HG03520 (cell line): ENCODE measurements around the gene MEF2A.
A peak's percentile ranks its signal among the peaks of the same experiment; 100 is the strongest.

Experiments used
- ATAC-seq: cut with Tn5 transposase; IDR thresholded peaks from one replicate; pipeline ENCODE4 v1.9.1; 2021; ENCODE audit warnings: mild to moderate bottlenecking, moderate library complexity; ENCODE audit not compliant: unreplicated experiment

The MEF2A gene

DNA sequence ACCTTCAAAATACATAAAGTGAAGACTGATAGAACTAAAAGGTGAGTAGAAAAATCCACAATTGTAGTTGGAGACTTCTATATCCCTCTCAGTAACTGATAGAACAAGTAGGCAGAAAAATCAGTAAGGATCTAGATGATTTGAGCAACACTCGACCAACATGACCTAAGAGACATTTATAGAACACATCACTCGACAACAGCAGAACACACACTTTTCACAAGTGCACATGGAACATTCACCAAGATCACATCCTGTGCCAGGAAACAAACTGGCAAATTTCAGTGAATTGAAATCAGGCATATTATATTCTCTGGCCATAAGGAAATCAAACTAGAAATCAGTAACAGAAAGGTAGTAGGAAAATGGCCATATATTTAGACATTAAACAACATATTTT lies 130.3 kb downstream of the MEF2A start:
- no peak for ATAC-seq

DNA sequence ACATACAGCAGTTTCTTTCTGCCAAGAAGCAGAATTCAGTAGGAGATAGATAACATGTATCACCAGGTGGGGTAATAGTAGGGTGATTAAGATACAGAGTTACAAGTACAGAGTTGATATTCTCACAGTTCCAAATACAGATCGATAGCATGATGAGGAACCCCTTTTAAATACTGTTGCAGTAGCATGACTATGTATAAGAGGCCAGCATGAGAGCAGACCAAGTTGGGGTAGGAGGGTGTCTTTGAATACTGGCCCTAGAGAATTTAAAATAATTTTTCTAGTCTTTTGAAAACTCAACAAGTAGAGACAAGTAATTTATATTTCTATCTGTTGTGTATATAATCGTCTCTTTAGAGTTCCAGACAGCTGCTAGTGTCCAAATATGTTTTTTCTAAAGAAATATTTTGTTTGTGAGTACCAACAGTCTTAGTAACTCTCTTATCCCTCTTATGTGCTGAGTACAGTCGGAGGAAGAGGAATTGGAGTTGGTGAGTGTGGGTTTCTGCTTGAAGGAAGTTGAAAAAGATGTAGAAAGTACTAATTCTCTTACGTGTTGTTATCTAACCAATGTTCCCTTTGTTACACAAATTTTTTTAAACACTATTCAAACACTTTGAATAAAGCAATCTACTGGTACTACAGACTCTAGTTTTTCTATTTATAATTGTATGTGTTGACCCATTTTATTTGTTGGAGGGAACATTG lies 137.3 kb downstream of the MEF2A start:
- ATAC-seq = no peak

DNA sequence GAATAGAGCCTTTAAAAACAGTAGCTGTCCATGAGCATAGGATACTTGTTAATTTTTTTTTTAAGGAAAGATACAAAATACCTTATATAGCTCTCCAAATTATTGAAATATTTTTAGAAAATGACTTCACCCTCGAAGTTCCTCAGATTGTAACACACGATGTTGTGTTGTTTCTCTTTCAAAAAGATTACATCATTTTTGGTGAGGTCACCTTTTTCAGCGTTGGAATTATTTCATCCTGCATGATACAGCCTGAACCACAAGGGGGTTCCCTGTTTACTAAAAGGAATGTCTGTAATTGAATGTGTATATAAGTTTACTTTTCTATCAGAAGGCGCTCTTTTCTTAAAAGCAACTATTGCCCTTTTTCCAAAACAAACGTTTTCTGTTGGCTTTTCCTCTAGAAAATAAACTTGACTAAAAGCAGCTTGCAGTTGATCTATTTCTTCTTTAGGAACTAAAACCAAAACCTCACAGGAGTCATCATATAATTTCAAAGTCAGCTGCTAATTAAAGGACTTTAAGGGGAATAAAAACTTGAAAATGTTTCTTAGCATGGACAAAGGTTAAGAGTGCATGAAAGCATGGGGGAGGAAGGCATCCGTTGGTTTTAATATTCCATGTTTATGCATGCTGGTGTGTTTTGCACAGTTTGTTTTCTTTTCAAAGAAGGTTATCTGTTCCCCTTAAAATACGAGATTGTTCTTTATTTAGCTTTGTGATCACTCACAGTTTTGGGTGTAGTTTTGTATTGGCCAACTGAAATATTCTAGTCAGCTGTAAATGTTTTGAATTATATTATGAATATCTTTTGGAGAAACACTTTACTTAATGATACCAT lies 138.0 kb downstream of the MEF2A start:
- ATAC-seq = peak; percentile 48

DNA sequence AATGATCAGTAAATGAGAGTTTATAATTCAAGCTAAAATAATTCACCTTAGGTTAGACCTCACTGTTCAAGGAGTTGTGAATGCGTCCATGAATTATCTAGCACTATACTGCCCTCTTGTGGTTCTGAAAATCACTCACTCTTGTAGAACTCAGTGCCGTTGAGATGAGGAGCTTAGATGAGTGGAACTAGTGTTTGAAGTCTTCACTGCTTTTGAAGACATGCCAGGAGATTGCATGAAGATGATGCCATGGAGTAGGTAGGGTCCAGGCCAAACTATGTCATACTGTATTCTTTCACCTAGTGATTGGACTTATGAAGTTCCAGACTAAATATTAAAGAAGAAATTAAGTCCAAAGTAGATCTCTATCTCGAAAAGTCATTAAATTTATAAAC lies 138.7 kb downstream of the MEF2A start:
- no peak for ATAC-seq

DNA sequence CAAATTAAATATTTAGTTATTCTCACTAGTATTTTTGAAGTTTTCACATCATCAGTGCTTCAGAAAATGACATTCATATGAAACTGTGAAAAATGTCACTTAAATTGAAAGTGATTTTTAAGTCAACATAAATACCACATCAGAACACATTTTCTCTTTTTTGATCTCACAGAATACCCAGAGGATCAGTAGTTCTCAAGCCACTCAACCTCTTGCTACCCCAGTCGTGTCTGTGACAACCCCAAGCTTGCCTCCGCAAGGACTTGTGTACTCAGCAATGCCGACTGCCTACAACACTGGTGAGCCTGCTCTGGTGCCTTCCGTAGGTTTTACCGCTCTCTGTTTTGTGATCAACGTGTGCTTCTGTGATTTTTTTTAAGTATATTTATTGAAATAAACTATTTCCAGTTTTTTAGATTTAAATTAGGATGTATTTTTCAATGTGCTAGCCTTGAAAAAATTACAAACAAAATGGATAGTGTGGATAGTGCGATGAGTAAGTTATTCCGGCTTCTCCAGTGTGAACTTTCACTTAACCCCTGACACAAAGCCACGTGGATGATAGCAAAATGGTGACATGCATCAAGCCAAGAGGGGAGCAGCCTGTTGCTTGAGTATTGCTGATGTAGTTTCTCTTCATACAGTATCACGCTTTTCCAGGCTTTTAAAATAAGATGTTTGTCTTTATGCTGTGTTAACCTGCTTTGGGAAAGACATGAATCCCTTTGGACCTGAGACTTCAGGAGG lies 140.9 kb downstream of the MEF2A start:
- no peak for ATAC-seq

DNA sequence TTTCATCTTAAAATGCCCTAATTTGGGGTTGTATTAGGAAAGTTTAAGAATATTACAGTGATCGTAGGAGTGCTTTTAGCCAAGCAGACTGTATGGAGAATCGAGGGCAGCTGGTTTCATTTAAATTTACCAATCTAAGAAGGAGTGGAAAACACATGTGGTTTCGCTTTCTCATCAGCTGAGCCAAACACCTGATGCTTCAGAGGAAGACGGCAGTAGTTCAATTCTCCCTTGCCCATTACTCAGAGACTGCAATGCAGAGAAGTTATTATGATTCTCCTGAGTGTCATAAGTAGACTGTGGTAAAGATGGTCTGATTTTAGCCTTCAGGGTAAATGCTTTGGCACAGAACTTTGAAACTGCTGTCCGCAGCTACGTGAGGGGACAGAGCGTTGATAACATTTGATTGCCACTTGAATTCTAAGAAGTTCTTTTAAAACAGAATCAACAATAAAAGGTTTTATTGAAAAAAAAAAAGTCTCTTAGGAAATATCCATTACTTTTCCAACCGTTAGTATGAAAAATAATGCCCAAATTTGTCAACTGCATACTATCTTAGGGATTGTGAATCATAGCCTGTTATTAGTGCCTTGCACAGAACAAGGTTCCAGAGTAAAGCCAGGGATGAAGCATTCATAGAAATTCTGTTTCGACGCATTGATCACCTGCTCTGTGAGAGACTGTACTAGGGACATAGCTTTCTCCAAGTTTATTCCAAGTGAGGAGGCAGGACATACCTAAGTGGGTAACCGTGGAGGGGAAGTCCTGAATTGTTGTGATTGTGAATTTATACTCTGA lies 141.9 kb downstream of the MEF2A start:
- ATAC-seq = no peak

DNA sequence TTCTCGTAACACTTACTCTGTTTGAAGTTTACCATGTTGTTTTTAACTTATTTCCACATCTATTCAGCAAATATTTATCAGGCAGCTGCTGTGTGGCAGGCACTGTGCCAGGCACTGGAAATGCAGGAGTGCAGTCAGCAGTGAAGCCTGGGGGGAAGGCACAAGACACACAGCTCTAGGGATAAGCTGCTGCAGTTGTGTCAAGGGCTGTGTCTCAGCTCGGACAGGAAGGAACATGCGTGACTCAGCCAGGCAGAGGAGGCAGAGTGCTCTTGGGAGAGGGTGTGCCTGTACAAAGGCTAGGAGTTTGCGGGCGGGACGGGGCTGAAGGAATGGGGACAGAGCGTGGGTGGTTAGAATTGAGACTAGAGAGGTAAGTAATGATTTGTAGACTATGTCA lies 142.8 kb downstream of the MEF2A start:
- ATAC-seq = no peak

DNA sequence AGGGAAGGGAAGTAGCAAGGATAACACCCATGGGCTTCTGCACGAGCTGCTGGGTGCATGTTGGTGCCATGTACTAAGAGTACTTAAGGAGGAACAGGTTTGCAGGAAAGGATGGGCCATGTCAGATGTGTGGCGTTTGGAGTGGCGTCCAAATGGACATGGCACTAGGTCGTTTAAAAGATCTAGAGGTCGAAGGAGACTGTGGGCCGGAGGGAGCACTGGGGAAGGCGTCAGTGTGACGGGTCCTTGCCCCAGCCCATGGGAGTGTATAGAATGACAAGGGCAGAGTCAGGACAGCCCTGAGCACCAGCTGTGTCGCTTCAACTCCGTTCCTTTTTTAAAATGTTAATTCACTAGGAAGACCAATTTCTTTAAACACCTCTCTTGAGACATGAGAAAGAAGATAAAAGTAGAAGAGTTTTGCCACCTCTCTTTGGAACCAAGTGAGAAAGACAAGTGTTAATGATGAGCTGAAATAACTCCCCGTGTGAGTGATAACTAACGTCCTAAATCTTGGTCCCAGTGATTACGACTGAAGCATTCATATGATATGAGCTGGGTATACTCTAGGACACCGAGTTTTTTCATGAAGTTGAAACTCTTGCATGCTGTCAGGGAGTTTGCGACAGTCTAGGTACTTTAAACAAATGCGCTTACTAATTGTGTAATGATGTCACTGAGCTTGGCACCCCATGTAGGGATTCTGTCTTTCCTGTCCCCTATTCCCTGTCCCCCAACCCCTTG lies 143.6 kb downstream of the MEF2A start:
- no peak for ATAC-seq

DNA sequence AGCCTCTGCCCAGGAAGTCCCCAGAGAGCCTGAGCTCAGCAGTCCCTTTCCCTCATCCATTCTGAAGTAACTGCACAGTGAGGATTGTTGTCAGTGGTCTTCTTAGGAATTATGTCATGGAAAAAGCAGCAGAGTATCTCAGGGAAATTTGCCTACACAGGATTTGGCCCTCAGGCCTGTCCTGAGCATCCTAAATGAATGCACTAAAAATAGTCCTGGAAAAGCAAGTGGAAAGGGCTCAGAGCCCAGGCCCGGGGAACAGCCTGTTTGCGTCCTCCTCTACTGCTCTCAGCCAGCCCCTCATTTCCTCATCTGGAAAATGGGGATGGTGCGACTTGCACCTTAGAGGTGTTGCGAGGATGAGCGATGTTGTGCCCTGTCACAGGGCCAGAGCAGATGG lies 145.8 kb downstream of the MEF2A start:
- ATAC-seq = no peak

DNA sequence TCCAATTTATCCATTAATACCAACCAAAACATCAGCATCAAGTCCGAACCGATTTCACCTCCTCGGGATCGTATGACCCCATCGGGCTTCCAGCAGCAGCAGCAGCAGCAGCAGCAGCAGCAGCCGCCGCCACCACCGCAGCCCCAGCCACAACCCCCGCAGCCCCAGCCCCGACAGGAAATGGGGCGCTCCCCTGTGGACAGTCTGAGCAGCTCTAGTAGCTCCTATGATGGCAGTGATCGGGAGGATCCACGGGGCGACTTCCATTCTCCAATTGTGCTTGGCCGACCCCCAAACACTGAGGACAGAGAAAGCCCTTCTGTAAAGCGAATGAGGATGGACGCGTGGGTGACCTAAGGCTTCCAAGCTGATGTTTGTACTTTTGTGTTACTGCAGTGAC lies 146.6 kb downstream of the MEF2A start:
- no peak for ATAC-seq

DNA sequence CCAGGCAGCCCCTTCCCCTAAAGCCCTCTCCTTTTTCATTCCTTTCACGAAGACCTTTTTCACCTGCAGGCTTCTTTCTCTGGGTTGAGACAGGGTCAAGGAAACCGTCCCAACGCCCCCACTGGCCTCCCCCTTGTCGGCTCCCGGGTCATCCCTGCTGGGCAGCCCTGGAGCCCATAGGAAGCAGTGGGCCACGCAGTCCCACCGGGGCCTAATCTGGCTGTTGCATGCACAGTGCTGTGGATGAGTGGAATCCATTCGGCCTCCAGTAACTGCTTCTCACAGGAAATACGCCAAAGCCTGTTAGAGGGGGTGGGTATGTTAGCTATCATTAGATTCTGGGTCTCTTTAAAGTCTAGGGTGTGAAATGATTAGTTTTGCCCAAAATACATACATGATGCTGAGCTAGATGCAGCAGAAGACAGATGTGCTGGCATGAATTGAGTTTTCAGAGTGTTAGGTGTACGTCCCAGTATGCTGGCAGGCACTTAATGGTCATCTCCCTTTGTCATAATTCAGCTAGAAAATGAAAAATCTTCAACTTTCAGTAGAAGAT lies 150.8 kb downstream of the MEF2A start:
- no peak for ATAC-seq

DNA sequence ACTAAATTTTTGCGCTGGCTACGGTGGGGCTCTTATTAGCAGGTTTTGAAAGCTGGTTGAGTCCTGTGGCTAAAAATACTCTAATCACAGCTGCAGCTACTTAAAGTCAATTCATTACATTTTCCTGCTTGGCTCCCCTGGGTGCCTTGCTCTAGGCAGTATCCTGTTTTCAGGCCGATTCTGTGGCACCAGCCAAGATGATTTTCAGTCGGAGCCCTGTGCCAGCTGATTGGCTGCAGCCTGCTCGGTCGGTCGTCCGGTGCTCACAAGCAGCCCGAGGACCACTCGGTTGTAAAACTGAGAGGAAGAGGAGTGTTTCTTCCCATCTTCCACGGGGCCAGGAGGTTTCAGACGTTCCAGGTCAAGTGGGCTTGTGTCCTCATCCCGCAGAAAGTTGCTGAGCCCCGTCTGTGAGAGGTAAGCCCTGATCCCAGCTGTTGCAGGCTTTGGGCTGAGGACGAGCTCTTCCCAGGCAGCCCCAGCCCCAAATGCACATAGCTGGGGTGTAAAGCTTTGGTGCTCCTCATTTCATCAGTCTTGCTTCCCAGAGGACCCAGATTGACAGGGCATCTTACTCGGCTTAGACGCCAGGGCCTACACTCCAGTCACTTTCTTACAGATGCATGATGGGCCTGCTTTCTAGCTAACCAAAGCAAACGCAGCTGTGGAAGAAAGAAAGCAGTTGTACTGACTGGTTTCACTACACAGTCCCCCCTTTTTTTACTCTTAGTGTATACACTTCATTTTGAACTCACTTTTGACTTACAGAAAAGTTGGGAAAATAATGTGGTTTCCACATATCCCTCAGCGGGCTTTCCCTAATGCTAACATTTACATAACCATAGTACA lies 151.6 kb downstream of the MEF2A start:
- ATAC-seq = no peak

DNA sequence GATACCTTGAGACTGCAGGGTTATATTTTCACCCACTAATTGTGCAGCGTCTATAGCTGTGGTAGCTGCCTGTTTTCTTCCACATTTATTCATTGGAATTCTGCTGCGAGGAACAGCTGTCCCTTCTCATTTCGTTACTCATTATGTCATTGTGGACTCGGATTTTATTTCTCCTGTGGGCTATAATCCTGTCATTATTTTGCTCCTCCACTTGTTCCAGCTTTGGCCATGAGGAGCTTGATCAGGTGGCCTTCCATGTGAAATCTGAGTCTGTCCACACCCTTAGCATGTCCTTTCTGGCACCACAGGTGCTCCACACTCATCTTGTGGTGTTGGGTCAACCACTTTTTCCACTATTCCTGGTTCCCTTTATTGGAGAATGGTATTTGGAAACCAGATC lies 152.6 kb downstream of the MEF2A start:
- ATAC-seq = no peak

DNA sequence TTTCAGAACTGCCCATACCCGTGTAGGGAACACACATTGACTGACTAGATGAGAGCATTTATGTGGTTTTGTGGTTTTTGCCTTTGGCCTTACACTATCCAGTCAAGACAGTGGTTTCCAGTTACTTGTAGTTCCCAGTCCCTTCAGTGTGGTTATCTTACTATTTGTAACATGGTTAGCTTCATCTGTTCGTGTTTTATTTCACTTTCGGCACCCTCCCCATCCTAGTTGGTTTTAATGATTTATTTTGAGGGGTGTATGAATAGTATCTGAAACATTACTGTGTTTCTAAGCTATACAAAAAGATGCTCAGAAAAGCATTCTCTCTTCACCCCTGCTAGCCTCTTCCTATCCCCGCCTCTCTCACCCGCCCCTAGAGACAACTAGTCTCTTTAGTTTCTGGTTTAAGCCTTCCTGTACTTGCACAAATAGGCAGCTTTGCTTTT lies 153.3 kb downstream of the MEF2A start:
- ATAC-seq = peak; percentile 85

DNA sequence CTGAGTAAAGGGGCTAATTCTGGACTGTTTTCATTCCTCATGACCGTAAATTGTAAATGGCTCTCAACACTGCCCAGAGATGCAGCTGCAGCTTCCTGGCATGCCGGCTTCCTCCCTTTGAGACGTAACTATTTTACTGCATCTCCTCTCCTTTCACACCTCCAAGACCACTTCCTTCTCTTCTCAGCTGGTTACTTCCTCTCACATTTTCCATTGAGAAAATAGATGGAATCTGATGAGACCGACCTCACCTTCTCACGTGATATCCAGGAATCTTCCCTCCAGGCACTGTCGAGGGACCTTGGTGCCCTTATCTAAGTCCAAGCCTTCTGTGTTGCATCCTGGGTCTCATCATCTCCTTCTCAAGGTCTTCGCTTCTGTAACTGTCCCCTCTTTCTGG lies 154.7 kb downstream of the MEF2A start:
- ATAC-seq = no peak

DNA sequence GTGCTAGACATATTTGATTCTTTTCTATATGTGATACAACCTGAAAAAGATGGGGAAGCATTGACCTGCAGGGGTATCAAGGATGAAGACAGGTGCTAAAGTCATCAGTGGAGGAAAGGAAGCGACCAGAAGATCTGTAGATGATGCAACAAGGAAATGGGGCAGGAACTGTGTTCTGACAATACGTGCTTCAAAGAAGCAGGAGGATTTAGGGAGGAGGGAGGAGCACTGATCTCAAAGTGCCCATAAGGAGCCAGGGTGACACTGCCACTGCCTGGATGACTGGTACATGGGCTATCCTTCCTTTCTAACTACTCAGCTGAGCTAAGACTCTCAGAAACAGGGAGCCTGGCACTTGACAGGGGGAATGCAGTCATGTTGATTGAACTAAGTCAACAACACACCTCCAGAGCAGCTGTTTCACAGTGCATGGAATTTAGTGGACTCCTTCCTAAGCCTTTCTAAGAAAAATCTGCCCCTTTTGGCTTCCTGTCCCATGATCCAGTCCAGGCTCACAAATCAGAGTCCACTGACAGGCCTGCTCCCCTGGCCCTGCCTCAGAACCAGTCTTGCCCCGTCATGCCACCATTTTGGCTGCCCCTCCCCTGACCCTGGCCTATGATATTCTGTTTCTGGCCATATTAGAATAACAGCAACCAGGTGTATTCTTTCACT lies 155.5 kb downstream of the MEF2A start:
- ATAC-seq = no peak

DNA sequence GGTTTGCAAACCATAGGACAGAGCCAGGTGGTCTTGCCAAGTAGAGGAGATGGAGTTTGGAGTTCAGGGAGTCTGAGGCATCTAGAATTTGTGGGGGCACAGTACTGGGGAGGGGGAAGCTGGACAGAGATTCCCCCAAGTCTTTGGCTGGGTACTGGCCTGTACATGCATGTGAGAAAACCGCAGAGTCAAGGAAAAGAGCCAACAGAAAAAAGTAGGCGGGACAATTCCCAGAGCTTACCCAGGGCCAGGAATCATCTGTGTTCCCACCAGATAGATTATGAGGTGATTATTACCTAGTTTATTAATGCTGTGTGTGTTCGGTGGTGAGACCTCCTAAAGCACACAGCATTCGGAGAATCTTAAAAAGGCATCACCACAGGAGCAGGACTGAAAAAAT lies 156.1 kb downstream of the MEF2A start:
- ATAC-seq = no peak

DNA sequence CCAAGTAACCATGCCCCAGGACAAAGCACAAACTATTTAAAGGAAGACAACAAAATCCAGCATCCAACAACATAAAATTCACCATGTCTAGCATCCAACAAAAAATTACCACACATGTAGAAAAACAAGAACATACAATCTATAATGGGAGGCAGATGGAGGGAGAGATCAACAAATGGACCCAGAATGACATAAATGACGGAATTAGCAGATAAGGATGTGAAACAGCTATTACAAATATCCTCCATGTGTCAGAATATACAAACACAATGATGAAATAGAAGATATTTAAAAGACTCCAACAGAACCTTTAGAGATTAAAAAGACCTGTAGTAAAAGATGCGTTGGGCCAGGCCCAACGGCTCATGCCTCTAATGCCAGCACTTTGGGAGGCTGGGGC lies 156.6 kb downstream of the MEF2A start:
- no peak for ATAC-seq
